ENCODE measurements around the gene TMEM169. TPM values are rescaled to one million over a fixed set of nuclear protein-coding genes. Genes with fewer than 3 reads are reported as not detected.

Gene TMEM169
- total RNA-seq, 4 donors from 2014 or later: 0.30 to 0.85 (median 0.72) TPM; not detected in 1

DNA sequence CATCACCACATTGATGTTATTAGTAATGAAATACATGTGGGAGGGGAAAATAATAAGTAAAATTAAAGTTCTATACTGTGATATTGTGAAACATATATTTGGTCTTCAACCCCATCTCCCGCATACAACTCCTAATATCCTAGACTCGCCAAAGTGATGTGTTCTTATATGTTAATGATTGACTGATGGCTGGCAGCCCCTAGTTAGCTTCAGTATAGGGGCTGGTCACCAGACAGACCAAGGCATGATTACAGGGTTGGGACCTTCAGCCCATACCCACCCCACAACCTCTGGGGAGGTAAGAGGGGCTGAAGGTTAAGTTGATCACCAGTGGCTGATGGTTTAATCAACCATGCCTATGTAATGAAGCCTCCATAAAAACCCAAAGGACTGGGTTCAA, 40.3 kb upstream of the TMEM169 start:
- TF ChIP-seq EP300 (IDR thresholded peaks at IDR 0.05): no peak
- TF ChIP-seq, protein P1, sequence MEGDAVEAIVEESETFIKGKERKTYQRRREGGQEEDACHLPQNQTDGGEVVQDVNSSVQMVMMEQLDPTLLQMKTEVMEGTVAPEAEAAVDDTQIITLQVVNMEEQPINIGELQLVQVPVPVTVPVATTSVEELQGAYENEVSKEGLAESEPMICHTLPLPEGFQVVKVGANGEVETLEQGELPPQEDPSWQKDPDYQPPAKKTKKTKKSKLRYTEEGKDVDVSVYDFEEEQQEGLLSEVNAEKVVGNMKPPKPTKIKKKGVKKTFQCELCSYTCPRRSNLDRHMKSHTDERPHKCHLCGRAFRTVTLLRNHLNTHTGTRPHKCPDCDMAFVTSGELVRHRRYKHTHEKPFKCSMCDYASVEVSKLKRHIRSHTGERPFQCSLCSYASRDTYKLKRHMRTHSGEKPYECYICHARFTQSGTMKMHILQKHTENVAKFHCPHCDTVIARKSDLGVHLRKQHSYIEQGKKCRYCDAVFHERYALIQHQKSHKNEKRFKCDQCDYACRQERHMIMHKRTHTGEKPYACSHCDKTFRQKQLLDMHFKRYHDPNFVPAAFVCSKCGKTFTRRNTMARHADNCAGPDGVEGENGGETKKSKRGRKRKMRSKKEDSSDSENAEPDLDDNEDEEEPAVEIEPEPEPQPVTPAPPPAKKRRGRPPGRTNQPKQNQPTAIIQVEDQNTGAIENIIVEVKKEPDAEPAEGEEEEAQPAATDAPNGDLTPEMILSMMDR (IDR thresholded peaks at IDR 0.05): no peak
- no peak for TF ChIP-seq POLR2AphosphoS5 (IDR thresholded peaks at IDR 0.05)
- no peak for TF ChIP-seq POLR2A (IDR thresholded peaks at IDR 0.05)
- WGBS: 93% methylated on average over 2 of the region's 2 CpGs
- Histone ChIP-seq H3K4me1 (no peaks in the 10 kb centered on the region), H3K36me3 (peaks cover 11% of the 10 kb centered on the region), H3K27ac (no peak overlapping the region), H3K4me3 (no peak overlapping the region), H3K9me3 (no peaks in the 10 kb centered on the region), H3K27me3 (no peaks in the 10 kb centered on the region)
- no peak for DNase-seq (ENCODE audit: low spot score in 2 of 2)

- no peak for TF ChIP-seq POLR2AphosphoS5 (IDR thresholded peaks at IDR 0.05)
- no peak for TF ChIP-seq EP300 (IDR thresholded peaks at IDR 0.05)
- TF ChIP-seq, protein P1 (IDR thresholded peaks at IDR 0.05): no peak
- TF ChIP-seq POLR2A (IDR thresholded peaks at IDR 0.05): no peak
- Histone ChIP-seq H3K27me3 (no peaks in the 10 kb centered on the region), H3K4me1 (no peaks in the 10 kb centered on the region), H3K27ac (no peak overlapping the region), H3K9me3 (no peaks in the 10 kb centered on the region), H3K4me3 (no peak overlapping the region), H3K36me3 (peaks cover 9% of the 10 kb centered on the region)
- 99% methylated on average over 5 of the region's 5 CpGs for WGBS
- no peak for DNase-seq (ENCODE audit: low spot score in 2 of 2)
Measured at GRCh38 chr2:216043949-216044348, 37.8 kb upstream of the TMEM169 start.

DNA sequence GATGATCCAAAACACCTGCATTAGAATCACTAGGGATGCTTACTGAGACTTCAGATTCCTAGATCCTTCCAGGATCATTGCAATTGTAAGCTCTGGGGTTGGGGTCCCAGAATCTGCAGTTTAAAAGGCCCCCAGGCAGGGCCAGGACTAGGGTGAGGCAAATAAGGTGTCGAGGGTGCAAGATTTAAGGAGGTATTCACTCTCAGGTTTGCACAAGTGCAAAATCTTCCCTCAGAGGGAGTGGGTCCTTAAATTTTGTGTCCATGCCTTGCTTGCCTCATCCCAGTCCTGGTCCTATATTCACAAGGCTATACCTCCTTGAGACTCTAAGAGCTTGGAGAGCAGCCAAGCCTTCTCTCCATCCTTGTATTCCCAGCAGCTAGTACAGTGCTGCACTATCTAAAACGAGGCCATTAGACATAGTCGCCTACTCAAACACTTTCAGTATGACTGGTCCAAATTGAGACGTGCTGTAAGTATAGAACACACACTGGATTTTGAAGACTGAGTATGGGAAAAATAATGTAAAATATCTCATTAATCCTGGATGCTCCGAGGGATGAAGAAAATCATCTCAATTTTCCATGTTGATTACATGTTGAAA, 36.7 kb upstream of the TMEM169 start:
- H3K4me1 ChIP-seq: no peaks in the 10 kb centered on the region
- TF ChIP-seq POLR2A (IDR thresholded peaks at IDR 0.05): no peak
- TF ChIP-seq, protein P1 (IDR thresholded peaks at IDR 0.05): no peak
- TF ChIP-seq EP300 (IDR thresholded peaks at IDR 0.05): no peak
- TF ChIP-seq POLR2AphosphoS5 (IDR thresholded peaks at IDR 0.05): no peak
- no peaks in the 10 kb centered on the region for H3K27me3 ChIP-seq
- H3K27ac ChIP-seq: no peak overlapping the region
- H3K4me3 ChIP-seq: no peak overlapping the region
- WGBS: 78% methylated on average over 5 of the region's 5 CpGs
- peaks cover 9% of the 10 kb centered on the region for H3K36me3 ChIP-seq
- DNase-seq (ENCODE audit: low spot score in 2 of 2): no peak
- no peaks in the 10 kb centered on the region for H3K9me3 ChIP-seq

- H3K9me3 ChIP-seq: no peaks in the 10 kb centered on the region
- peaks cover 9% of the 10 kb centered on the region for H3K36me3 ChIP-seq
- H3K4me1 ChIP-seq: no peaks in the 10 kb centered on the region
- no peak overlapping the region for H3K27ac ChIP-seq
- WGBS: 77% methylated on average over 2 of the region's 2 CpGs
- DNase-seq (ENCODE audit: low spot score in 2 of 2): no peak
- no peaks in the 10 kb centered on the region for H3K27me3 ChIP-seq
- TF ChIP-seq POLR2A (IDR thresholded peaks at IDR 0.05): no peak
- TF ChIP-seq POLR2AphosphoS5 (IDR thresholded peaks at IDR 0.05): no peak
- no peak for TF ChIP-seq EP300 (IDR thresholded peaks at IDR 0.05)
- TF ChIP-seq, protein P1 (IDR thresholded peaks at IDR 0.05): no peak
- H3K4me3 ChIP-seq: no peak overlapping the region
Measured at GRCh38 chr2:216047397-216047796, 34.3 kb upstream of the TMEM169 start.

- Histone ChIP-seq H3K36me3 (no peaks in the 10 kb centered on the region), H3K27ac (no peak overlapping the region), H3K27me3 (no peaks in the 10 kb centered on the region), H3K4me1 (no peaks in the 10 kb centered on the region), H3K9me3 (no peaks in the 10 kb centered on the region), H3K4me3 (no peak overlapping the region)
- TF ChIP-seq, protein P1 (IDR thresholded peaks at IDR 0.05): no peak
- TF ChIP-seq POLR2A (IDR thresholded peaks at IDR 0.05) (no peak), EP300 (IDR thresholded peaks at IDR 0.05) (no peak), POLR2AphosphoS5 (IDR thresholded peaks at IDR 0.05) (no peak)
- 74% methylated on average over 2 of the region's 2 CpGs for WGBS
- no peak for DNase-seq (ENCODE audit: low spot score in 2 of 2)
Measured at GRCh38 chr2:216049452-216049851, 32.3 kb upstream of the TMEM169 start.
